Activated T-cell treated with anti-CD3 and anti-CD28 coated beads, Interleukin-2, amount 50 U/mL, for 24 hours (primary cell): ENCODE data around the gene HMOX2.

Experiments used
- DNase-seq: peaks from one replicate; pipeline ENCODE4 v3.0.0-alpha.2; 2020
- H3K27ac Mint-ChIP-seq: 2 replicates; pipeline ENCODE4 v1.8.0; 2020; ENCODE audit warnings: mild to moderate bottlenecking, mixed read lengths
- H3K27me3 Mint-ChIP-seq: 2 replicates; pipeline ENCODE4 v1.8.0; 2020; ENCODE audit warnings: mixed read lengths
- H3K36me3 Mint-ChIP-seq: 2 replicates; pipeline ENCODE4 v1.8.0; 2020; ENCODE audit warnings: low read depth, mixed read lengths
- H3K4me1 Mint-ChIP-seq: 2 replicates; pipeline ENCODE4 v1.8.0; 2020; ENCODE audit warnings: low read depth, mixed read lengths
- H3K4me3 Mint-ChIP-seq: 2 replicates; pipeline ENCODE4 v1.8.0; 2020; ENCODE audit warnings: mild to moderate bottlenecking, moderate library complexity, mixed read lengths
- H3K9me3 Mint-ChIP-seq: 2 replicates; pipeline ENCODE4 v1.8.0; 2020; ENCODE audit warnings: mixed read lengths

The HMOX2 gene

GRCh38 chr16:4475880-4476788 is at the start of gene HMOX2:
HMOX2 (plus strand) TSS chr16:4476398; CDS start chr16:4505525, 29,127 bp downstream.
- H3K27me3 Mint-ChIP-seq: no peaks in the 10 kb centered on the region
- DNase-seq: peak; percentile 99
- H3K9me3 Mint-ChIP-seq: peaks cover 2% of the 10 kb centered on the region
- H3K4me3 Mint-ChIP-seq: peak within 1 kb of the TSS; percentile 91
- H3K36me3 Mint-ChIP-seq: peaks cover 35% of the 10 kb centered on the region
- peak within 1 kb of the TSS; percentile 90 for H3K27ac Mint-ChIP-seq
- peaks cover 49% of the 10 kb centered on the region for H3K4me1 Mint-ChIP-seq

- Mint-ChIP-seq H3K4me3 (peak overlapping the region; percentile 100), H3K27ac (peak overlapping the region; percentile 100), H3K27me3 (no peaks in the 10 kb centered on the region), H3K4me1 (peaks cover 38% of the 10 kb centered on the region), H3K9me3 (no peaks in the 10 kb centered on the region), H3K36me3 (peaks cover 63% of the 10 kb centered on the region)
- DNase-seq: no peak
Observed at GRCh38 chr16:4426722-4427372, 49.4 kb upstream of the HMOX2 start.

- peak overlapping the region; percentile 100 for H3K4me3 Mint-ChIP-seq
- no peaks in the 10 kb centered on the region for H3K27me3 Mint-ChIP-seq
- no peaks in the 10 kb centered on the region for H3K9me3 Mint-ChIP-seq
- H3K27ac Mint-ChIP-seq: peak overlapping the region; percentile 80
- H3K36me3 Mint-ChIP-seq: peaks cover 77% of the 10 kb centered on the region
- no peak for DNase-seq
- peaks cover 42% of the 10 kb centered on the region for H3K4me1 Mint-ChIP-seq
Observed at GRCh38 chr16:4428500-4428899, 47.7 kb upstream of the HMOX2 start.

GRCh38 chr16:4431023-4431422 is 45.2 kb upstream of the HMOX2 start:
- Mint-ChIP-seq H3K4me3 (no peak overlapping the region), H3K36me3 (peaks cover 92% of the 10 kb centered on the region), H3K27me3 (no peaks in the 10 kb centered on the region), H3K9me3 (no peaks in the 10 kb centered on the region), H3K4me1 (peaks cover 46% of the 10 kb centered on the region), H3K27ac (no peak overlapping the region)
- no peak for DNase-seq

GRCh38 chr16:4433228-4433627 is 43.0 kb upstream of the HMOX2 start:
- Mint-ChIP-seq H3K4me1 (peaks cover 34% of the 10 kb centered on the region), H3K4me3 (no peak overlapping the region), H3K36me3 (peaks cover 93% of the 10 kb centered on the region), H3K9me3 (no peaks in the 10 kb centered on the region), H3K27ac (peak overlapping the region; percentile 4), H3K27me3 (no peaks in the 10 kb centered on the region)
- no peak for DNase-seq

GRCh38 chr16:4433914-4434787 is 42.0 kb upstream of the HMOX2 start:
- H3K27me3 Mint-ChIP-seq: no peaks in the 10 kb centered on the region
- H3K36me3 Mint-ChIP-seq: peaks cover 94% of the 10 kb centered on the region
- no peak for DNase-seq
- H3K4me1 Mint-ChIP-seq: peaks cover 29% of the 10 kb centered on the region
- no peak overlapping the region for H3K27ac Mint-ChIP-seq
- H3K9me3 Mint-ChIP-seq: no peaks in the 10 kb centered on the region
- no peak overlapping the region for H3K4me3 Mint-ChIP-seq

- peaks cover 26% of the 10 kb centered on the region for H3K4me1 Mint-ChIP-seq
- no peaks in the 10 kb centered on the region for H3K27me3 Mint-ChIP-seq
- no peaks in the 10 kb centered on the region for H3K9me3 Mint-ChIP-seq
- no peak overlapping the region for H3K4me3 Mint-ChIP-seq
- peak overlapping the region; percentile 57 for H3K27ac Mint-ChIP-seq
- no peak for DNase-seq
- H3K36me3 Mint-ChIP-seq: peaks cover 96% of the 10 kb centered on the region
Observed at GRCh38 chr16:4435337-4436067, 40.7 kb upstream of the HMOX2 start.

GRCh38 chr16:4437366-4437765 is 38.8 kb upstream of the HMOX2 start:
- Mint-ChIP-seq H3K4me1 (peaks cover 20% of the 10 kb centered on the region), H3K4me3 (no peak overlapping the region), H3K27me3 (no peaks in the 10 kb centered on the region), H3K27ac (no peak overlapping the region), H3K36me3 (peaks cover 96% of the 10 kb centered on the region), H3K9me3 (no peaks in the 10 kb centered on the region)
- DNase-seq: no peak

GRCh38 chr16:4442371-4442770 is 33.8 kb upstream of the HMOX2 start:
- Mint-ChIP-seq H3K4me3 (no peak overlapping the region), H3K4me1 (no peaks in the 10 kb centered on the region), H3K36me3 (peaks cover 100% of the 10 kb centered on the region), H3K9me3 (no peaks in the 10 kb centered on the region), H3K27ac (no peak overlapping the region), H3K27me3 (no peaks in the 10 kb centered on the region)
- DNase-seq: no peak

GRCh38 chr16:4443271-4443670 is 32.9 kb upstream of the HMOX2 start:
- DNase-seq: no peak
- Mint-ChIP-seq H3K27ac (peak overlapping the region; percentile 6), H3K4me3 (no peak overlapping the region)

GRCh38 chr16:4443986-4444385 is 32.2 kb upstream of the HMOX2 start:
- Mint-ChIP-seq H3K4me1 (no peaks in the 10 kb centered on the region), H3K9me3 (no peaks in the 10 kb centered on the region), H3K4me3 (no peak overlapping the region), H3K27ac (peak overlapping the region; percentile 6), H3K36me3 (peaks cover 99% of the 10 kb centered on the region), H3K27me3 (no peaks in the 10 kb centered on the region)
- DNase-seq: no peak

More at GRCh38 chr16:4443271-4443670, 32.9 kb upstream of the HMOX2 start:
- Mint-ChIP-seq H3K9me3 (no peaks in the 10 kb centered on the region), H3K36me3 (peaks cover 99% of the 10 kb centered on the region), H3K4me1 (no peaks in the 10 kb centered on the region), H3K27me3 (no peaks in the 10 kb centered on the region)

- H3K4me1 Mint-ChIP-seq: no peaks in the 10 kb centered on the region
- no peak for DNase-seq
- no peak overlapping the region for H3K4me3 Mint-ChIP-seq
- H3K27ac Mint-ChIP-seq: peak overlapping the region; percentile 59
- H3K9me3 Mint-ChIP-seq: no peaks in the 10 kb centered on the region
- no peaks in the 10 kb centered on the region for H3K27me3 Mint-ChIP-seq
- H3K36me3 Mint-ChIP-seq: peaks cover 96% of the 10 kb centered on the region
Observed at GRCh38 chr16:4450430-4450829, 25.8 kb upstream of the HMOX2 start.

GRCh38 chr16:4450931-4451519 is 25.2 kb upstream of the HMOX2 start:
- Mint-ChIP-seq H3K36me3 (peaks cover 96% of the 10 kb centered on the region), H3K4me1 (no peaks in the 10 kb centered on the region), H3K9me3 (no peaks in the 10 kb centered on the region), H3K27ac (no peak overlapping the region), H3K4me3 (no peak overlapping the region), H3K27me3 (no peaks in the 10 kb centered on the region)
- DNase-seq: no peak
